Neural cell (in vitro differentiated cells): ENCODE results near the gene CACNA1S.

Source experiments
- CTCF ChIP-seq: fragments of 450-650 bp; IDR thresholded peaks from 2 replicates; pipeline ENCODE4 v1.5.1; 2014; ENCODE audit warnings: antibody characterized with exemption, mild to moderate bottlenecking, moderate library complexity; ENCODE audit not compliant: poor library complexity, severe bottlenecking
- REST ChIP-seq: IDR thresholded peaks from 2 replicates; pipeline ENCODE4 v1.6.1; 2012; ENCODE audit warnings: borderline replicate concordance

- TF ChIP-seq CTCF (no peak), REST (no peak)
Measured at GRCh38 chr1:201006450-201006849, 105.8 kb downstream of the CACNA1S start.
